Lower lobe of right lung (tissue), 2 donors: ENCODE results near the gene UPF3A. TPM values are rescaled to one million over a fixed set of nuclear protein-coding genes. Genes with fewer than 3 reads are reported as not detected.
"Not testable (repeated sequence)": the region's sequence is repeated elsewhere in the genome, so short reads cannot be mapped to it uniquely, and the experiment has no call there.

Experiments used
- ATAC-seq, 2 donors: fragments of 200-7000 bp; cut with Tn5 transposase; one replicate each; pipeline ENCODE4 v1.9.1; 2020 to 2022; ENCODE audit warnings: mild to moderate bottlenecking in 2 of 2, moderate library complexity in 2 of 2
- DNase-seq: peaks from one replicate; pipeline ENCODE4 v3.0.0-alpha.2; 2020
- H3K27ac ChIP-seq: fragments of 200-600 bp; one replicate; pipeline ENCODE4 v1.8.0; 2022
- H3K27me3 ChIP-seq: fragments of 200-600 bp; one replicate; pipeline ENCODE4 v1.8.0; 2022; ENCODE audit warnings: low read depth
- H3K36me3 ChIP-seq: fragments of 200-600 bp; one replicate; pipeline ENCODE4 v1.8.0; 2022; ENCODE audit warnings: mild to moderate bottlenecking
- H3K4me1 ChIP-seq: fragments of 200-600 bp; one replicate; pipeline ENCODE4 v1.8.0; 2022
- H3K4me3 ChIP-seq: fragments of 200-600 bp; one replicate; pipeline ENCODE4 v1.8.0; 2022; ENCODE audit warnings: mild to moderate bottlenecking
- H3K9me3 ChIP-seq: fragments of 200-600 bp; one replicate; pipeline ENCODE4 v1.8.0; 2022
- CTCF ChIP-seq: fragments of 200-600 bp; IDR thresholded peaks from one replicate; pipeline ENCODE4 v1.8.0; 2022; ENCODE audit warnings: antibody characterized with exemption, mild to moderate bottlenecking
- intact Hi-C: fragments of 100-400 bp; cut with DNase I; formaldehyde crosslinking; loops from one replicate; pipeline ENCODE4 v1.11.0; 2022
- microRNA-seq: library from miRNA; unstranded; fragments of <30 nt; microRNA quantifications from one replicate; pipeline ENCODE4 v1.2.0, GENCODE V29; 2020; ENCODE audit warnings: borderline number of aligned reads
- total RNA-seq: library from RNA; stranded (reverse); fragmentation: NEBNext Ultra II Directional; extraction: Animal tissue kit (Norgen Biotek cat#: 25700); gene quantifications from one replicate; pipeline ENCODE4 v1.2.1, GENCODE V29; 2021
- donor health status: DM: no; HTN: yes; CAD: no; lungs with severe emphysema.

Gene UPF3A
- total RNA-seq, 1 donor from 2014 or later, result 38.9 TPM

GRCh38 chr13:114338959-114339358 is 57.6 kb downstream of the UPF3A start:
- Histone ChIP-seq H3K9me3 (no peaks in the 10 kb centered on the region), H3K27ac (no peak overlapping the region), H3K4me3 (no peak overlapping the region), H3K36me3 (no peaks in the 10 kb centered on the region), H3K27me3 (no peaks in the 10 kb centered on the region), H3K4me1 (peaks cover 6% of the 10 kb centered on the region)
- TF ChIP-seq CTCF, result no peak
- no peak for ATAC-seq
- intact Hi-C loops, result no loop called here
- no peak for DNase-seq

GRCh38 chr13:114339857-114340534 is 58.6 kb downstream of the UPF3A start:
- DNase-seq (no peak), ATAC-seq (peak; percentile 41 to 46)
- no peaks in the 10 kb centered on the region for H3K36me3 ChIP-seq
- H3K27ac ChIP-seq, result no peak overlapping the region
- peaks cover 6% of the 10 kb centered on the region for H3K4me1 ChIP-seq
- peak; percentile 65 for TF ChIP-seq CTCF
- intact Hi-C loops, result no loop called here
- no peaks in the 10 kb centered on the region for H3K27me3 ChIP-seq
- no peaks in the 10 kb centered on the region for H3K9me3 ChIP-seq
- H3K4me3 ChIP-seq, result no peak overlapping the region

- intact Hi-C loops, result no loop called here
- ATAC-seq (peak in 1 of 2 donors; percentile 50), DNase-seq (no peak)
- H3K36me3 ChIP-seq, result no peaks in the 10 kb centered on the region
- no peaks in the 10 kb centered on the region for H3K27me3 ChIP-seq
- TF ChIP-seq CTCF, result no peak
- H3K4me3 ChIP-seq, result no peak overlapping the region
- H3K4me1 ChIP-seq, result peaks cover 6% of the 10 kb centered on the region
- H3K27ac ChIP-seq, result no peak overlapping the region
- no peaks in the 10 kb centered on the region for H3K9me3 ChIP-seq
Observed at GRCh38 chr13:114341003-114341777, 59.8 kb downstream of the UPF3A start.

GRCh38 chr13:114347256-114347655 is 65.9 kb downstream of the UPF3A start:
- peaks cover 11% of the 10 kb centered on the region for H3K27me3 ChIP-seq
- DNase-seq, H3K36me3 ChIP-seq, H3K4me3 ChIP-seq, intact Hi-C loops, ATAC-seq, H3K27ac ChIP-seq, H3K9me3 ChIP-seq, H3K4me1 ChIP-seq: not testable (repeated sequence)

GRCh38 chr13:114352763-114353162 is 71.4 kb downstream of the UPF3A start:
- H3K27ac ChIP-seq, H3K36me3 ChIP-seq, H3K4me1 ChIP-seq, ATAC-seq, H3K27me3 ChIP-seq, H3K4me3 ChIP-seq, H3K9me3 ChIP-seq, intact Hi-C loops: not testable (repeated sequence)
- peak; percentile 87 for DNase-seq
- TF ChIP-seq CTCF, result peak; percentile 48

- H3K9me3 ChIP-seq, ATAC-seq, H3K4me1 ChIP-seq, DNase-seq, H3K36me3 ChIP-seq, H3K4me3 ChIP-seq, intact Hi-C loops, H3K27me3 ChIP-seq, H3K27ac ChIP-seq: not testable (repeated sequence)
Observed at GRCh38 chr13:114353382-114353781, 72.0 kb downstream of the UPF3A start.

Small RNA genes within 50 kb of the gene (microRNA-seq; reads per million reads assigned to microRNA genes)
- gene MIR4502 (not detected), gene MIR548AR (not detected)

Other genes with a start within 250 kb of the UPF3A start
- gene RASA3, start 149.0 kb upstream of the UPF3A start, total RNA-seq, result 19.1 TPM
- gene CFAP97D2, start 102.3 kb upstream of the UPF3A start, total RNA-seq, result 1.8 TPM
- gene CDC16, start 46.7 kb upstream of the UPF3A start, total RNA-seq, result 66.5 TPM
- gene CHAMP1, start 32.9 kb downstream of the UPF3A start, total RNA-seq, result 19.3 TPM